GM13976 (cell line): Measurements from ENCODE around the gene ARFRP1.

Experiments used
- DNase-seq: peaks from one replicate; pipeline ENCODE4 v3.0.0; 2012; ENCODE audit warnings: low spot score
- CTCF ChIP-seq: IDR thresholded peaks from 2 replicates; pipeline ENCODE4 v1.5.1; 2012; ENCODE audit warnings: borderline replicate concordance, mild to moderate bottlenecking; ENCODE audit not compliant: insufficient read depth; ENCODE audit errors: extremely low read depth, missing control alignments, control extremely low read depth
- in situ Hi-C: fragments of 300-500 bp; cut with MboI; formaldehyde crosslinking; loops from one replicate; pipeline ENCODE4 v1.12.0; 2022; ENCODE audit warnings: low sequenced_read_pairs, mixed read lengths, inconsistent platforms; ENCODE audit not compliant: unreplicated experiment

ARFRP1 gene

GRCh38 chr20:63735859-63736718, 28.3 kb upstream of the ARFRP1 start, which contains the start of gene LIME1:
LIME1 (plus strand) TSS chr20:63736664; CDS start chr20:63737550, 886 bp downstream.
- DNase-seq, result peak; percentile 57
- TF ChIP-seq CTCF, result no peak
- in situ Hi-C loops, result no loop called here

DNA sequence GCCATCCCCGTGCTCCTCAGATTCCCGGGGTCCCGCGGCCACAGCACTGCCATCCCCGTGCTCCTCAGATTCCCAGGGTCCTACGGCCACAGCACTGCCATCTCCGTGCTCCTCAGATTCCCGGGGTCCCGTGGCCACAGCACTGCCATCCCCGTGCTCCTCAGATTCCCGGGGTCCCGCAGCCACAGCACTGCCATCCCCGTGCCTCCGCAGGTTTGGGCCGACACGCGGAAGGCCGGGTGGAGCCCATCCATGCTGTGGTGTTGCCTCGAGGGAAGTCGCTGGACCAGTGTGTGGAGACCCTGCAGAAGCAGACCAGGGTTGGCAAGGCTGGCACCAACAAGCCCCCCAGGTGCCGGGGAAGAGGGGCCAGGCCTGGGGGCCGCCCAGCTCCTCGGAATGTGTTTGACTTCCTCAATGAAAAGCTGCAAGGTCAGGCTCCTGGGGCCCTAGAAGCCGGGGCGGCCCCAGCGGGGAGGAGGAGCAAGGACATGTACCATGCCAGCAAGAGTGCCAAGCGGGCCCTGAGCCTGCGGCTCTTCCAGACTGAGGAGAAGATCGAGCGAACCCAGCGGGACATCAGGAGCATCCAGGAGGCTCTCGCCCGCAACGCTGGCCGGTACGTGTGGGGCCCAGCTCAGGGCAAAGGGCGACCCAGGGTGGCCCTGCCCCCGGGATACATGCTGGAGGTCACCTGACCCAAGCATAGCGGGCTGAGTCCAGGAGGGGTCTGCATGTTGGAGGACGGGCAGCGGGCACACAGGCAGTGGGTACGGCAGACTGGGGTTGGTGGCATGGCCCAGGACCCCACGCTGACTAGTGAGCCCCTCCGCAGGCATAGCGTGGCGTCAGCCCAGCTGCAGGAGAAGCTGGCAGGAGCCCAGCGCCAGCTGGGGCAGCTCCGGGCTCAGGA, 27.4 kb upstream of the ARFRP1 start:
- TF ChIP-seq CTCF, result no peak
- in situ Hi-C loops, result no loop called here
- no peak for DNase-seq

GRCh38 chr20:63734111-63734945, 26.6 kb upstream of the ARFRP1 start:
- in situ Hi-C loops, result no loop called here
- peak; percentile 21 for DNase-seq
- TF ChIP-seq CTCF, result no peak

DNA sequence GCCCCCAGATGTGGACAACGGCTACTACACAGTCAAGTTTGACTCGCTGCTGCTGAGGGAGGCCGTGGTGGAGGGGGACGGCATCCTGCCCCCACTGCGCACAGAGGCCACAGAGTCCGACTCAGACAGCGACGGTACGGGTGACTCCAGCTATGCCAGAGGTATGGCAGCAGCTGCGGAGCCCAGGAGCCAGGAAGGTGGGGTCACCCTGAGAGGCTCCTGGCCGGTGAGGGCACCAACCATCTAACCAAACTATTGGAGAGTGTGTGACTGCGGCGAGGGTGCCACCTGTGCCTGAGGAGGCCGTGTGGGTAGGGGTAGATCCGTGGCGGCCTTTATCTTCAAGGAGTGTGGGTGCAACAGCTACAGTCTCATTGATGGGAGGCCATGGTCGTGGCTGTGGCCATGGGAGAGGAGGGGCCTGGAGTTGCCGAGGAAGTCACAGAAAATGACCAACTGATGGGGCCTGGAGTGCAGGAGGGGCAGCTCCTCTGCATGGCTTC, 25.9 kb upstream of the ARFRP1 start:
- in situ Hi-C loops, result no loop called here
- no peak for TF ChIP-seq CTCF
- DNase-seq, result no peak

- in situ Hi-C loops, result no loop called here
- no peak for DNase-seq
- no peak for TF ChIP-seq CTCF
Observed at GRCh38 chr20:63733117-63733516, 25.3 kb upstream of the ARFRP1 start.
